ENCODE results near the gene KRTAP4-9.
"Not testable (repeated sequence)": the region's sequence is repeated elsewhere in the genome, so short reads cannot be mapped to it uniquely, and the experiment has no call there.

The KRTAP4-9 gene

GRCh38 chr17:41105347-41105746 is at the start of gene KRTAP4-9:
Gene KRTAP4-9, plus strand, starts transcription at chr17:41105389. Its CDS starts 0 bp downstream, at chr17:41105389.
- not testable (repeated sequence) for DNase-seq (ENCODE audit: low read depth)

GRCh38 chr17:41057547-41057946 is 47.6 kb upstream of the KRTAP4-9 start:
- no peak for DNase-seq (ENCODE audit: low read depth)

- DNase-seq (ENCODE audit: low read depth), result no peak
Measured at GRCh38 chr17:41058741-41059140, 46.4 kb upstream of the KRTAP4-9 start.

GRCh38 chr17:41059276-41060051 is 45.7 kb upstream of the KRTAP4-9 start:
- not testable (repeated sequence) for DNase-seq (ENCODE audit: low read depth)

GRCh38 chr17:41060052-41060604 is 45.1 kb upstream of the KRTAP4-9 start, which contains the start of gene KRTAP2-3:
Gene KRTAP2-3, minus strand, starts transcription at chr17:41060114. Its CDS starts 64 bp downstream, at chr17:41060050.
- DNase-seq (ENCODE audit: low read depth), result no peak

GRCh38 chr17:41061964-41062363 is 43.2 kb upstream of the KRTAP4-9 start:
- no peak for DNase-seq (ENCODE audit: low read depth)

GRCh38 chr17:41063449-41063848 is 41.7 kb upstream of the KRTAP4-9 start:
- no peak for DNase-seq (ENCODE audit: low read depth)

- DNase-seq (ENCODE audit: low read depth), result no peak
Measured at GRCh38 chr17:41064301-41064700, 40.9 kb upstream of the KRTAP4-9 start.

DNA sequence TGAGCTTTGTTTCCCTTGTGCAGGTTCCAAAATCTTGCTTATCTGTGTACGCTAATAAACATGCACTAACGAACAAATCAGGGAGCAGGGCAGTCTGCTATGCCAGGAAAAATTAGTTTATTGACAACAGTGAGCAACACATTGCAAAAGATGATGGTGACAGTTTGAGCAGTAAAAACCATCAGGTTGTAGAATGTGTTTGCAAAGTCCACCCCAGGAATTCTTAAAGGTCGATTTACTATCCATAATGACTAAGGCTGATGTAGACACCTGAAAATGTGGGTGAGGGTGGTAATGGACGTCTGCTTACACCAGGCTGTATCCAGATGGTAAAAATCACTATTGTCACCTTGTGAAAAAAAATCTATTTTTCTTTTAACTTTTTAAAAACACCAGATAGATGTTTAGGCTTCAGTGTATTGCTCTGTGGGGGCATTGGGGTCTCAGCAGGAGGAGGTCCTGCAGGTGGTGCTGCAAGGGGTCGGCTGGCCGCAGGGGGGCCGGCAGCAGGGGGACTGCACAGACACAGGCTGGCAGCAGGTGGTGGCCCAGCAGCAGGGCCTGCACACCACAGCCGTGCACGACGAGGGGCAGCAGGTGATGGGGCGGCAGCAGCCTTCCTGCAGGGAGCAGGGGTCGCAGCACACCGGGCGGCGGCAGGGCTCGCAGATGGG is 40.0 kb upstream of the KRTAP4-9 start:
- DNase-seq (ENCODE audit: low read depth), result not testable (repeated sequence)

DNA sequence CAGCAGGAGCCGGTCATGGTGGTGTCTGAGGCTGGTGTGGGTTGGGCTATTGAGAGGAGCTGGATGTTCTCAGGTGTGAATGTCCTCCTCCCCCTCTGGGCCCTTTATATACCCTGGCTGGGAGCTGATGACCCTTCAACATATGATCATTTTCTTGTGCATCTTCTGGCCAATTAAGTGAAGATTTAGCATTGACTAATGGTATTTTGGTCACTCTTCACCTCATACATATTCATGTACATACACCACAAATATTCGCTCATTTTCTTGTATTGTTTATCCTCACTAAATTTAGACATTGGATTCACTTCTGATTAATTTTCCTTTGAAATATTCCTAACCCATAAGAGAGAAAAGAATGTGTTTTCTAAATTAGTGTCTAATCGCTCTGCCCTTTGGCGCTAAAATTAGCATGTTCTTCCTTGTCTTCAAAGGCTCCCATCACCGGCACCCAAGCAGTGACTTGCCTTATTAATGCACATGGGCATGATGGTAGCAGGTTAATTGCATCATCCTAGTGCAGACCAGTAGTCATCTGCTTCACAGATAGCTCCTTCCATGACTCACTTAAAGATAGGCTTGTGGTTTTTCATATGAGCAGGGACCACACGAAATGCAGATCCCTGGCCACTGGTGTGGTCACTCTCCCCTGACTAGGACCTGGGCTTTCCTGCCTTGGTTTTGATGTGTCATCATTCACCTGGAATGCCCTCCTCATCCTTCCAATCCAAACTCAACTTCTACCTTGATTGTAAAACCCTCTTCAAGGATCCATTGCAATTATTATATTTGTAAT is 39.2 kb upstream of the KRTAP4-9 start, which contains the start of gene KRTAP2-4:
TSS of gene KRTAP2-4 (minus strand) at position 51 of the 796 bp plus-strand sequence. CDS start at position 17, 34 bp downstream.
- no peak for DNase-seq (ENCODE audit: low read depth)

DNA sequence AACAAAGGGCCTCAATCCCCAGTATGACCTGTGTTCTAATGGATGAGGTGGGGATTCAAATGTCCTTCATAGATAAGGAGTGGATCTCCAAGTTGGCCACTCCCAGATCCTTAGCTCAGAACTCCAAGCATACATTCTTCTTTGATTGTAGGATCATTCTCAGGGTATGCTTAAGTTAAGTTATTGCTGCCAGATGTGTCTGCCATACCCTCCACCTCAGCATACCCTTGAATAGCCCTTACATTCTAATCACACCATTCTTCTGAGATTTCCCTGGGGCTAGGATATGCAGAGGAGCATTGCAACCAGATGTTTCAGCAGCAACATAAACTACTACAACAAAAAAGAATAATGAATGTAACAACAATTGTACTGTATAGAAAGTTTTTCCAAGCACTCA is 37.9 kb upstream of the KRTAP4-9 start:
- no peak for DNase-seq (ENCODE audit: low read depth)

DNA sequence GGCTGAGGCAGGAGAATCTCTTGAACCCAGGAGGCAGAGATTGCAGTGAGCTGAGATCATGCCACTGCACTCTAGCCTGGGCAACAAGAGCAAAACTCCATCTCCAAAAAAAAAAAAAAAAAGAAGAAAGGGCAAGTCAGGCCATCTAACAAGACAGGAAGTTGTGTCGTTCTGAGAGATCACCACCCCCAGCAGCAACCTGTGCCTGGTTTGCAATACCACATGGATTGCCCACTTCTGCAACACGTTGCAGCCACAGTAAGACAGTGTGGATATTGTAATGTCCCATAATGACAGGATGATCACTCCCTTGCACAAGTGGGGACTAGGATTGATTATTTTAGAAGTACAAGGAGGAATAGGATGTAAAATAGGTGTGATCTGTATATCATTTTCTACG is 36.2 kb upstream of the KRTAP4-9 start:
- no peak for DNase-seq (ENCODE audit: low read depth)

DNA sequence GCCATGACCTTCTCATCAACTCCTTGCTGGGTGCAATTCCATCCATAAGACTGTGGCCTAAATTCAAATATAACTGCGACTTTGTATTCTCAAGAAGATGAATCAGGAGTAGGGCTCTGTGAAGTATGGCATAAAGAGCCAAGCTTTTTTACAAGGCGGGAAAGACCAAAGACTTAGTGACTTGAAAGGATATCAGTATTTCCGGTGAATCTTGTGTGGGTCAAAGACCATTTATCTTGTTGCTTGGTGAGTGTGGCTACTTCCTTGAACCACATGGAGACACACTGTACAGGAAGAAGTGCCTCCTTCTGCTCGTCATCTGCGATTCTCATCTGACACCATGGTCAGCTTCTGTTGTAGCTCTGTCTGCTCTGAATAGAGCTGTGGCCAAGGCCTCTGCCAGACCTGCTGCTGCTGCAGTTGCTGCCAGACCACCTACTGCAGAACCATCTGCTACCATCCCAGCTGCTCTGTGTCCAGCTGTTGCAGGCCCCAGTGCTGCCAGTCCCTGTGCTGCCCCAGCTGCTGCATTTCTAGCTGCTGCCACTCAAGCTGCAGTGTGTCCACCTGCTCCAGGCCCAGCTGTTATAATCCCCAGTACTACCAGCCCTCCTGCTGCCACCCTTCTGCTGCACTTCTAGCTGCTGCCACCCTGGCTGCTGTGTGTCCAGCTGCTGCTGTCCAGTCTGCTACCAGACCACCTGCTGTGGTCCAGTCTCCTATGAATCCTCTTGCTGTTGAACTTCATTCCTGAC is 33.4 kb upstream of the KRTAP4-9 start:
- DNase-seq (ENCODE audit: low read depth), result no peak

DNA sequence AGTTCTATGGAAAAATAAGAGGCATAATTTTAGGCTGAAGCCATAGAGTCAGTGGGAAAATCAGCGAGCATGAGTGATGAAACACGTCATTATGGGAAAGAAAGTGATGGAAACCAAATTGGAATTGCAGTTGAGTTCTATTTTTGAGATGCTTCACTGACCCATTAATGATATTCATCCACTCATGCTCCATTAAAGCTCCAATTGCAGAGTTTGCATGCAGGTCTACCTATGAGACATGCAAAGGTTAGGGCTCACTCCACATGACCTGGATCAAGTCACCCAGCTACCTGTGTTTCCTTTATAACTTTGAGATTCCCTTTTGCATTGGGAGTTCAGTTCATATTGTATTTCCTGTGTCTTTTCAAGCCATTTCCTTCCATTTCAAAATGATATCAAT is 31.5 kb upstream of the KRTAP4-9 start:
- DNase-seq (ENCODE audit: low read depth), result no peak

GRCh38 chr17:41076788-41077187 is 28.4 kb upstream of the KRTAP4-9 start:
- no peak for DNase-seq (ENCODE audit: low read depth)

- no peak for DNase-seq (ENCODE audit: low read depth)
Measured at GRCh38 chr17:41082626-41083025, 22.6 kb upstream of the KRTAP4-9 start.

- DNase-seq (ENCODE audit: low read depth), result not testable (repeated sequence)
Measured at GRCh38 chr17:41083427-41083826, 21.8 kb upstream of the KRTAP4-9 start.

DNA sequence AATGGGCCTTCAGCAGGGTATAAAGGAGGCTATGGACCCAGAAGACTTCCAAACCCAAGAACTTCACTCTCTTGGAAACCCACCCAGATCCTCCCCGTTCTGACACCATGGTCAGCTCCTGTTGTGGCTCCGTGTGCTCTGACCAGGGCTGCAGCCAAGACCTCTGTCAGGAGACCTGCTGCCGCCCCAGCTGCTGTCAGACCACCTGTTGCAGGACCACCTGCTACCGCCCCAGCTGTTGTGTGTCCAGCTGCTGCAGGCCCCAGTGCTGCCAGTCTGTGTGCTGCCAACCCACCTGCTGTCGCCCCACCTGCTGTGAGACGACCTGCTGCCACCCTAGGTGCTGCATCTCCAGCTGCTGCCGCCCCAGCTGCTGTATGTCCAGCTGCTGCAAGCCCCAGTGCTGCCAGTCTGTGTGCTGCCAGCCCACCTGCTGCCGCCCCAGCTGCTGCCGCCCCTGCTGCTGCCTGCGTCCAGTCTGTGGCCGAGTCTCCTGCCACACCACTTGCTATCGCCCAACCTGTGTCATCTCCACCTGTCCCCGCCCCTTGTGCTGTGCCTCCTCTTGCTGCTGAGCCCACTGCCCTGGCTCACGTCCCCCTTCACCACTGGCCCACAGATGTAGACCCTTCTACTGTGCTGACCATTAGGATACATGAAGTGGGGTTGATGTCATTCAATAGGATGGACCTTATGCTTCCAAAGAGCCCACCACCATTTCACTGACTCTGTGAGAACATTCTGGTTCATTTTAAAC is 20.9 kb upstream of the KRTAP4-9 start, which contains the start of gene KRTAP4-7:
TSS of gene KRTAP4-7 (plus strand) at position 51 of the 757 bp plus-strand sequence. CDS start at position 108, 57 bp downstream.
- not testable (repeated sequence) for DNase-seq (ENCODE audit: low read depth)

- DNase-seq (ENCODE audit: low read depth), result not testable (repeated sequence)
Measured at GRCh38 chr17:41088760-41089352, 16.3 kb upstream of the KRTAP4-9 start.

- no peak for DNase-seq (ENCODE audit: low read depth)
Measured at GRCh38 chr17:41096055-41096454, 9.1 kb upstream of the KRTAP4-9 start.
